ENCODE data around the gene MYL6. TPM values are rescaled to one million over a fixed set of nuclear protein-coding genes. Genes with fewer than 3 reads are reported as not detected.
"Not testable (repeated sequence)": the region's sequence is repeated elsewhere in the genome, so short reads cannot be mapped to it uniquely, and the experiment has no call there.

Gene MYL6
- total RNA-seq, 1 donor: 1,047 TPM

GRCh38 chr12:56189918-56190694 lies 31.9 kb downstream of the MYL6 start:
- peak; percentile 89 for DNase-seq (ENCODE audit: low read depth)
- H3K4me3 ChIP-seq (ENCODE audit: low read depth, low read length): peak overlapping the region; percentile 81
- no peak for TF ChIP-seq CTCF (IDR thresholded peaks at IDR 0.05; ENCODE audit: insufficient read depth, low read length)

- DNase-seq (ENCODE audit: low read depth): no peak
These were observed 32.6 kb downstream of the MYL6 start for GRCh38 chr12:56190695-56191155.

GRCh38 chr12:56192582-56192981 lies 34.4 kb downstream of the MYL6 start:
- TF ChIP-seq CTCF (IDR thresholded peaks at IDR 0.05; ENCODE audit: insufficient read depth, low read length): no peak
- no peak for DNase-seq (ENCODE audit: low read depth)
- H3K4me3 ChIP-seq (ENCODE audit: low read depth, low read length): no peak overlapping the region

More at GRCh38 chr12:56190695-56191155, 32.6 kb downstream of the MYL6 start:
- TF ChIP-seq CTCF (IDR thresholded peaks at IDR 0.05; ENCODE audit: insufficient read depth, low read length): no peak
- H3K4me3 ChIP-seq (ENCODE audit: low read depth, low read length): no peak overlapping the region

GRCh38 chr12:56193025-56193578 lies 34.9 kb downstream of the MYL6 start:
- H3K4me3 ChIP-seq (ENCODE audit: low read depth, low read length): no peak overlapping the region
- TF ChIP-seq CTCF (IDR thresholded peaks at IDR 0.05; ENCODE audit: insufficient read depth, low read length): peak; percentile 83
- DNase-seq (ENCODE audit: low read depth): peak; percentile 94

GRCh38 chr12:56196818-56197550 lies 38.8 kb downstream of the MYL6 start:
- not testable (repeated sequence) for H3K4me3 ChIP-seq (ENCODE audit: low read depth, low read length)
- peak; percentile 98 for DNase-seq (ENCODE audit: low read depth)

- peak; percentile 36 for DNase-seq (ENCODE audit: low read depth)
- H3K4me3 ChIP-seq (ENCODE audit: low read depth, low read length): no peak overlapping the region
- TF ChIP-seq CTCF (IDR thresholded peaks at IDR 0.05; ENCODE audit: insufficient read depth, low read length): no peak
These were observed 39.9 kb downstream of the MYL6 start for GRCh38 chr12:56197921-56198635.

Measured in fibroblast of the aortic adventitia (primary cell).